SU-DHL-6 (cell line): ENCODE measurements around the gene GNG11.

Experiments
- H2AFZ ChIP-seq: fragments of 200-600 bp; sonication (generic); 2 replicates; pipeline ENCODE4 v1.6.1; 2014; ENCODE audit warnings: low read depth, mild to moderate bottlenecking, moderate library complexity, mixed read lengths, antibody characterized with exemption, low read length; ENCODE audit not compliant: severe bottlenecking
- H3F3A ChIP-seq: fragments of 200-600 bp; shearing (Covaris generic); 2 replicates; pipeline ENCODE4 v1.6.0; 2016; ENCODE audit warnings: antibody characterized with exemption, mild to moderate bottlenecking; ENCODE audit not compliant: insufficient read depth
- H3K27ac ChIP-seq: fragments of 200-600 bp; sonication (generic); 2 replicates; pipeline ENCODE4 v1.5.1; 2016; ENCODE audit warnings: low read depth, mild to moderate bottlenecking, low read length, moderate library complexity, mixed read lengths
- H3K27me3 ChIP-seq: fragments of 200-600 bp; sonication (generic), shearing (Covaris generic); 2 replicates; pipeline ENCODE4 v1.6.0; 2014; ENCODE audit warnings: mild to moderate bottlenecking, low read length
- H3K36me3 ChIP-seq: fragments of 200-600 bp; sonication (generic); 2 replicates; pipeline ENCODE4 v1.6.1; 2014; ENCODE audit warnings: mild to moderate bottlenecking, low read length, mixed read lengths
- H3K4me2 ChIP-seq: fragments of 300-600, 200-600 bp; shearing (Covaris generic), sonication (generic); 2 replicates; pipeline ENCODE4 v1.6.0; 2014; ENCODE audit warnings: low read length, low read depth, mild to moderate bottlenecking; ENCODE audit not compliant: poor library complexity, severe bottlenecking
- H3K4me3 ChIP-seq: fragments of 200-600 bp; sonication (generic); 2 replicates; pipeline ENCODE4 v1.5.1; 2014; ENCODE audit warnings: antibody characterized with exemption, low read length, mild to moderate bottlenecking, mixed read lengths; ENCODE audit not compliant: insufficient read depth, poor library complexity, severe bottlenecking
- H3K79me2 ChIP-seq: fragments of 200-600 bp; sonication (generic); 2 replicates; pipeline ENCODE4 v1.6.1; 2014; ENCODE audit warnings: mild to moderate bottlenecking, low read length, moderate library complexity; ENCODE audit not compliant: insufficient read depth
- H3K9ac ChIP-seq: fragments of 200-600 bp; sonication (generic); 2 replicates; pipeline ENCODE4 v1.7.0; 2014; ENCODE audit warnings: mild to moderate bottlenecking, low read length
- H3K9me2 ChIP-seq: fragments of 200-600 bp; sonication (generic); replicated peaks from 2 replicates; pipeline ENCODE4 v1.6.1; 2014; ENCODE audit warnings: low read length; ENCODE audit not compliant: insufficient read depth
- H3K9me3 ChIP-seq: fragments of 200-600 bp; sonication (generic); 2 replicates; pipeline ENCODE4 v1.6.1; 2014; ENCODE audit warnings: low read length, mixed read lengths; ENCODE audit not compliant: insufficient read depth
- H4K20me1 ChIP-seq: fragments of 200-600 bp; sonication (generic); 2 replicates; pipeline ENCODE4 v1.6.1; 2014; ENCODE audit warnings: low read depth, mild to moderate bottlenecking, antibody characterized with exemption, low read length, moderate library complexity, mixed read lengths
- EZH2phosphoT487 ChIP-seq: fragments of 200-600 bp; sonication (generic), shearing (Covaris generic); conservative IDR thresholded peaks from 2 replicates; pipeline ENCODE4 v1.6.1; 2018; ENCODE audit warnings: mild to moderate bottlenecking, antibody characterized with exemption, low read length, moderate library complexity, mixed read lengths
- TF ChIP-seq, protein P1 (sequence below): fragments of 200-600 bp; sonication (generic); IDR thresholded peaks from one replicate; pipeline ENCODE4 v1.5.1; 2017; ENCODE audit warnings: antibody characterized with exemption, mild to moderate bottlenecking, low read length, moderate library complexity; ENCODE audit not compliant: insufficient read depth, poor library complexity, severe bottlenecking

GNG11 gene

GRCh38 chr7:93890041-93890463, 31.5 kb upstream of the GNG11 start:
- TF ChIP-seq, protein P1, sequence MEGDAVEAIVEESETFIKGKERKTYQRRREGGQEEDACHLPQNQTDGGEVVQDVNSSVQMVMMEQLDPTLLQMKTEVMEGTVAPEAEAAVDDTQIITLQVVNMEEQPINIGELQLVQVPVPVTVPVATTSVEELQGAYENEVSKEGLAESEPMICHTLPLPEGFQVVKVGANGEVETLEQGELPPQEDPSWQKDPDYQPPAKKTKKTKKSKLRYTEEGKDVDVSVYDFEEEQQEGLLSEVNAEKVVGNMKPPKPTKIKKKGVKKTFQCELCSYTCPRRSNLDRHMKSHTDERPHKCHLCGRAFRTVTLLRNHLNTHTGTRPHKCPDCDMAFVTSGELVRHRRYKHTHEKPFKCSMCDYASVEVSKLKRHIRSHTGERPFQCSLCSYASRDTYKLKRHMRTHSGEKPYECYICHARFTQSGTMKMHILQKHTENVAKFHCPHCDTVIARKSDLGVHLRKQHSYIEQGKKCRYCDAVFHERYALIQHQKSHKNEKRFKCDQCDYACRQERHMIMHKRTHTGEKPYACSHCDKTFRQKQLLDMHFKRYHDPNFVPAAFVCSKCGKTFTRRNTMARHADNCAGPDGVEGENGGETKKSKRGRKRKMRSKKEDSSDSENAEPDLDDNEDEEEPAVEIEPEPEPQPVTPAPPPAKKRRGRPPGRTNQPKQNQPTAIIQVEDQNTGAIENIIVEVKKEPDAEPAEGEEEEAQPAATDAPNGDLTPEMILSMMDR, result no peak
- no peak for TF ChIP-seq EZH2phosphoT487
- H3K36me3 ChIP-seq, result no peaks in the 10 kb centered on the region
- H3K9me2 ChIP-seq, result no peaks in the 10 kb centered on the region
- no peaks in the 10 kb centered on the region for H3K9me3 ChIP-seq
- H3K27ac ChIP-seq, result no peak overlapping the region
- no peaks in the 10 kb centered on the region for H3K27me3 ChIP-seq
- no peaks in the 10 kb centered on the region for H4K20me1 ChIP-seq
- no peak overlapping the region for H2AFZ ChIP-seq
- no peak overlapping the region for H3K9ac ChIP-seq
- H3K4me2 ChIP-seq, result peak overlapping the region; percentile 1
- no peaks in the 10 kb centered on the region for H3K79me2 ChIP-seq
- H3F3A ChIP-seq, result no peaks in the 10 kb centered on the region
- no peak overlapping the region for H3K4me3 ChIP-seq

GRCh38 chr7:93890464-93891068, 31.0 kb upstream of the GNG11 start, which contains the start of gene TFPI2:
TSS of gene TFPI2 (minus strand) at chr7:93890753. CDS start at chr7:93890678, 75 bp downstream.
- no peak within 1 kb of the TSS for H2AFZ ChIP-seq
- H3F3A ChIP-seq, result no peaks in the 10 kb centered on the region
- H3K9me2 ChIP-seq, result no peaks in the 10 kb centered on the region
- no peaks in the 10 kb centered on the region for H3K79me2 ChIP-seq
- H3K4me3 ChIP-seq, result no peak within 1 kb of the TSS
- no peaks in the 10 kb centered on the region for H4K20me1 ChIP-seq
- H3K4me2 ChIP-seq, result peak within 1 kb of the TSS; percentile 1
- TF ChIP-seq, protein P1, result no peak
- TF ChIP-seq EZH2phosphoT487, result no peak
- no peak within 1 kb of the TSS for H3K9ac ChIP-seq
- H3K36me3 ChIP-seq, result no peaks in the 10 kb centered on the region
- H3K27ac ChIP-seq, result no peak within 1 kb of the TSS
- H3K9me3 ChIP-seq, result no peaks in the 10 kb centered on the region
- H3K27me3 ChIP-seq, result no peaks in the 10 kb centered on the region

- TF ChIP-seq EZH2phosphoT487, result no peak
- TF ChIP-seq, protein P1, result no peak
- Histone ChIP-seq H2AFZ (no peak overlapping the region), H4K20me1 (no peaks in the 10 kb centered on the region)
Measured at GRCh38 chr7:93894426-93894825, 27.1 kb upstream of the GNG11 start.

More at GRCh38 chr7:93894426-93894825, 27.1 kb upstream of the GNG11 start:
- H3K27me3 ChIP-seq, result no peaks in the 10 kb centered on the region
- no peaks in the 10 kb centered on the region for H3K9me3 ChIP-seq
- no peaks in the 10 kb centered on the region for H3K36me3 ChIP-seq
- H3K9me2 ChIP-seq, result no peaks in the 10 kb centered on the region
- no peaks in the 10 kb centered on the region for H3F3A ChIP-seq
- no peak overlapping the region for H3K4me2 ChIP-seq
- no peaks in the 10 kb centered on the region for H3K79me2 ChIP-seq
- H3K27ac ChIP-seq, result no peak overlapping the region
- no peak overlapping the region for H3K9ac ChIP-seq
- H3K4me3 ChIP-seq, result no peak overlapping the region
